Stimulated activated CD8-positive, alpha-beta memory T cell treated with anti-CD3 and anti-CD28 coated beads, Interleukin-12 subunit alpha, Interleukin-12 subunit beta, amount 100 ng/mL, for 24 hours (primary cell): ENCODE data around the gene EFEMP2.
"Not testable (repeated sequence)": the region's sequence is repeated elsewhere in the genome, so short reads cannot be mapped to it uniquely, and the experiment has no call there.

Experiments used
- DNase-seq: peaks from one replicate; pipeline ENCODE4 v3.0.0-alpha.2; 2020; ENCODE audit errors: extremely low read depth

The EFEMP2 gene

GRCh38 chr11:65854852-65855837 lies 17.5 kb downstream of the EFEMP2 start:
- DNase-seq: no peak

GRCh38 chr11:65854161-65854592 lies 18.4 kb downstream of the EFEMP2 start:
- no peak for DNase-seq

- DNase-seq: no peak
These were observed 19.2 kb downstream of the EFEMP2 start for GRCh38 chr11:65853246-65853979.

GRCh38 chr11:65852508-65853245 lies 19.9 kb downstream of the EFEMP2 start:
- DNase-seq: no peak

- no peak for DNase-seq
These were observed 20.6 kb downstream of the EFEMP2 start for GRCh38 chr11:65851811-65852507.

GRCh38 chr11:65851083-65851579 lies 21.5 kb downstream of the EFEMP2 start:
- no peak for DNase-seq

- no peak for DNase-seq
These were observed 22.1 kb downstream of the EFEMP2 start for GRCh38 chr11:65850217-65851082.

- DNase-seq: no peak
These were observed 22.8 kb downstream of the EFEMP2 start for GRCh38 chr11:65849771-65850216.

- no peak for DNase-seq
These were observed 23.2 kb downstream of the EFEMP2 start for GRCh38 chr11:65849366-65849765.

GRCh38 chr11:65848693-65849092 lies 23.9 kb downstream of the EFEMP2 start:
- DNase-seq: not testable (repeated sequence)

- no peak for DNase-seq
These were observed 24.9 kb downstream of the EFEMP2 start for GRCh38 chr11:65847746-65848145.

- no peak for DNase-seq
These were observed 28.2 kb downstream of the EFEMP2 start for GRCh38 chr11:65844231-65844872.

- no peak for DNase-seq
These were observed 28.8 kb downstream of the EFEMP2 start for GRCh38 chr11:65843811-65844210.

- DNase-seq: no peak
These were observed 30.5 kb downstream of the EFEMP2 start for GRCh38 chr11:65842144-65842543.

- DNase-seq: no peak
These were observed 38.4 kb downstream of the EFEMP2 start for GRCh38 chr11:65834202-65834601.

- peak; percentile 89 for DNase-seq
These were observed 39.1 kb downstream of the EFEMP2 start, which contains the start of gene SNX32 for GRCh38 chr11:65833297-65834030. TSS of gene SNX32 (plus strand) at chr11:65833963. CDS start at chr11:65834066, 103 bp downstream.

GRCh38 chr11:65832231-65832630 lies 40.4 kb downstream of the EFEMP2 start:
- not testable (repeated sequence) for DNase-seq

GRCh38 chr11:65829459-65829858 lies 43.1 kb downstream of the EFEMP2 start:
- DNase-seq: no peak
